ENCODE data around the gene DCHS2.

The DCHS2 gene

GRCh38 chr4:154183264-154183663 lies 308.3 kb downstream of the DCHS2 start:
- Histone ChIP-seq H3K9ac (ENCODE audit: low read length) (no peak overlapping the region), H3K4me3 (ENCODE audit: low read depth, low read length) (no peak overlapping the region), H3K27me3 (ENCODE audit: control insufficient read depth, insufficient read depth, low read length) (no peaks in the 10 kb centered on the region)

More at GRCh38 chr4:154183264-154183663, 308.3 kb downstream of the DCHS2 start:
- Histone ChIP-seq H3K4me1 (ENCODE audit: control insufficient read depth, insufficient read depth, low read length) (peaks cover 14% of the 10 kb centered on the region), H3K9me3 (ENCODE audit: control insufficient read depth, insufficient read depth, low read depth, low read length) (no peaks in the 10 kb centered on the region), H3K36me3 (ENCODE audit: control insufficient read depth, insufficient read depth, low read length) (no peaks in the 10 kb centered on the region), H3K27ac (ENCODE audit: low read depth, low read length) (no peak overlapping the region)
